HG03432 (cell line): ENCODE data around the gene RUNX3.
"Not testable (repeated sequence)": the region's sequence is repeated elsewhere in the genome, so short reads cannot be mapped to it uniquely, and the experiment has no call there.

Experiments used
- ATAC-seq: cut with Tn5 transposase; IDR thresholded peaks from one replicate; pipeline ENCODE4 v1.9.1; 2021; ENCODE audit warnings: mild to moderate bottlenecking, moderate library complexity; ENCODE audit not compliant: unreplicated experiment

Gene RUNX3

GRCh38 chr1:24914226-24915069 lies 15.6 kb downstream of the RUNX3 start:
- no peak for ATAC-seq

- no peak for ATAC-seq
Observed at GRCh38 chr1:24913616-24914225, 16.4 kb downstream of the RUNX3 start.

GRCh38 chr1:24913274-24913604 lies 16.8 kb downstream of the RUNX3 start:
- no peak for ATAC-seq

GRCh38 chr1:24912376-24913273 lies 17.5 kb downstream of the RUNX3 start:
- no peak for ATAC-seq

GRCh38 chr1:24911651-24912155 lies 18.4 kb downstream of the RUNX3 start:
- ATAC-seq, result no peak

GRCh38 chr1:24910751-24911650 lies 19.1 kb downstream of the RUNX3 start:
- no peak for ATAC-seq

GRCh38 chr1:24910210-24910609 lies 19.9 kb downstream of the RUNX3 start:
- ATAC-seq, result no peak

GRCh38 chr1:24909388-24909898 lies 20.6 kb downstream of the RUNX3 start:
- ATAC-seq, result no peak

- ATAC-seq, result no peak
Observed at GRCh38 chr1:24908591-24909259, 21.4 kb downstream of the RUNX3 start.

- not testable (repeated sequence) for ATAC-seq
Observed at GRCh38 chr1:24907587-24908294, 22.3 kb downstream of the RUNX3 start.

- ATAC-seq, result no peak
Observed at GRCh38 chr1:24906760-24907490, 23.2 kb downstream of the RUNX3 start.

- ATAC-seq, result no peak
Observed at GRCh38 chr1:24905979-24906720, 23.9 kb downstream of the RUNX3 start.

- no peak for ATAC-seq
Observed at GRCh38 chr1:24905355-24905978, 24.6 kb downstream of the RUNX3 start.

- ATAC-seq, result no peak
Observed at GRCh38 chr1:24904731-24905354, 25.2 kb downstream of the RUNX3 start.

GRCh38 chr1:24903955-24904730 lies 25.9 kb downstream of the RUNX3 start:
- ATAC-seq, result no peak

GRCh38 chr1:24903560-24903954 lies 26.5 kb downstream of the RUNX3 start:
- no peak for ATAC-seq
